Testis (tissue), 3 donors: ENCODE results near the gene YEATS2. TPM values are rescaled to one million over a fixed set of nuclear protein-coding genes. Genes with fewer than 3 reads are reported as not detected.

Experiments
- DNase-seq: peaks from one replicate; pipeline ENCODE4 v3.0.0-alpha.2; 2019
- H3K27ac ChIP-seq, 2 donors: fragments of 200-600 bp; sonication (generic); one replicate each; pipeline ENCODE4 v1.5.1; 2019
- H3K27me3 ChIP-seq: fragments of 200-600 bp; sonication (generic); one replicate; pipeline ENCODE4 v1.5.1; 2019
- H3K36me3 ChIP-seq: fragments of 200-600 bp; sonication (generic); one replicate; pipeline ENCODE4 v1.5.1; 2017; ENCODE audit warnings: low read depth; ENCODE audit errors: missing control alignments
- H3K4me1 ChIP-seq: fragments of 200-600 bp; sonication (generic); one replicate; pipeline ENCODE4 v1.5.1; 2019
- H3K4me3 ChIP-seq, 2 donors: fragments of 200-600 bp; sonication (generic); one replicate each; pipeline ENCODE4 v1.5.1; 2017 to 2019
- H3K9me3 ChIP-seq: fragments of 200-600 bp; sonication (generic); one replicate; pipeline ENCODE4 v1.5.1; 2017
- CTCF ChIP-seq, 3 experiments: fragments of 450-650 bp in 2 of 3; fragments of 200-600 bp in 1 of 3; sonication (generic) in 1 of 3; IDR thresholded peaks; one replicate each; pipeline ENCODE4 v1.5.1; 2016 to 2019; ENCODE audit warnings: antibody characterized with exemption in 3 of 3, mild to moderate bottlenecking in 2 of 3, moderate library complexity in 1 of 3
- POLR2A ChIP-seq: fragments of 450-650 bp; IDR thresholded peaks from one replicate; pipeline ENCODE4 v1.6.1; 2017; ENCODE audit warnings: antibody characterized with exemption, mild to moderate bottlenecking, moderate library complexity
- whole genome bisulfite sequencing, 2 donors: methylation state at CpG; one replicate each; pipeline ENCODE4 v1.1.5; 2018; 5-methylcytosine and 5-hydroxymethylcytosine counted together
- intact Hi-C: fragments of 100-400 bp; cut with DNase I; formaldehyde crosslinking; loops from one replicate; pipeline ENCODE4 v1.15.1; 2023; ENCODE audit warnings: low total_unique reads
- polyA plus RNA-seq: library from polyadenylated mRNA; stranded (reverse); fragments of 350-450 nt; fragmentation: Illumina TruSeq; extraction: RNeasy Lipid Tissue Mini Kit (QIAGEN cat#74804); gene quantifications from one replicate; pipeline ENCODE4 v1.2.3, GENCODE V29; 2014; ENCODE audit warnings: low read depth, low replicate concordance; ENCODE audit not compliant: insufficient read depth
- total RNA-seq, 2 donors: library from RNA; depleted of rRNA; stranded (reverse); fragments of >200 nt; gene quantifications; one replicate each; pipeline ENCODE4 v1.2.3, GENCODE V29; 2016

Gene YEATS2
- total and polyA plus RNA-seq, 3 donors from 2014 or later: 19.3 to 41.7 (median 39.9) TPM

- TF ChIP-seq POLR2A (no peak), CTCF (IDR thresholded peaks at IDR 0.05) (no peak)
- 80 to 100% methylated on average over 1 of the region's 1 CpG for WGBS, 2 donors
- H3K4me1 ChIP-seq: no peaks in the 10 kb centered on the region
- intact Hi-C loops: no loop called here
- H3K9me3 ChIP-seq: no peaks in the 10 kb centered on the region
- H3K36me3 ChIP-seq: no peaks in the 10 kb centered on the region
- H3K4me3 ChIP-seq: no peak overlapping the region
- H3K27me3 ChIP-seq: no peaks in the 10 kb centered on the region
- DNase-seq: no peak
- no peak overlapping the region for H3K27ac ChIP-seq
These were observed 30.6 kb downstream of the YEATS2 start for GRCh38 chr3:183728204-183728603.

- 89 to 90% methylated on average over 2 of the region's 2 CpGs for WGBS, 2 donors
- H3K27ac ChIP-seq: no peak overlapping the region
- intact Hi-C loops: no loop called here
- no peaks in the 10 kb centered on the region for H3K9me3 ChIP-seq
- H3K4me1 ChIP-seq: peaks cover 1% of the 10 kb centered on the region
- no peaks in the 10 kb centered on the region for H3K27me3 ChIP-seq
- no peak overlapping the region for H3K4me3 ChIP-seq
- no peak for TF ChIP-seq CTCF (IDR thresholded peaks at IDR 0.05)
- no peak for DNase-seq
- H3K36me3 ChIP-seq: no peaks in the 10 kb centered on the region
These were observed 32.8 kb downstream of the YEATS2 start for GRCh38 chr3:183730361-183730760.

- Histone ChIP-seq H3K27me3 (no peaks in the 10 kb centered on the region), H3K4me3 (no peak overlapping the region), H3K27ac (no peak overlapping the region), H3K36me3 (no peaks in the 10 kb centered on the region), H3K9me3 (no peaks in the 10 kb centered on the region), H3K4me1 (peaks cover 5% of the 10 kb centered on the region)
- no peak for DNase-seq
- intact Hi-C loops: no loop called here
- WGBS, 2 donors: 93 to 95% methylated on average over 5 of the region's 5 CpGs
- TF ChIP-seq CTCF (IDR thresholded peaks at IDR 0.05): no peak
- TF ChIP-seq POLR2A: no peak
These were observed 34.0 kb downstream of the YEATS2 start for GRCh38 chr3:183731611-183732010.

- intact Hi-C loops: no loop called here
- TF ChIP-seq POLR2A: no peak
- TF ChIP-seq CTCF (IDR thresholded peaks at IDR 0.05): no peak
- peaks cover 5% of the 10 kb centered on the region for H3K4me1 ChIP-seq
- no peaks in the 10 kb centered on the region for H3K36me3 ChIP-seq
- H3K9me3 ChIP-seq: no peaks in the 10 kb centered on the region
- DNase-seq: no peak
- H3K27me3 ChIP-seq: no peaks in the 10 kb centered on the region
- 82 to 89% methylated on average over 7 of the region's 7 CpGs for WGBS, 2 donors
- no peak overlapping the region for H3K27ac ChIP-seq
- no peak overlapping the region for H3K4me3 ChIP-seq
These were observed 36.0 kb downstream of the YEATS2 start for GRCh38 chr3:183733553-183733952.

- 66 to 76% methylated on average over 5 of the region's 5 CpGs for WGBS, 2 donors
- no peak overlapping the region for H3K4me3 ChIP-seq
These were observed 37.3 kb downstream of the YEATS2 start for GRCh38 chr3:183734750-183735494.

More at GRCh38 chr3:183734750-183735494, 37.3 kb downstream of the YEATS2 start:
- H3K27me3 ChIP-seq: no peaks in the 10 kb centered on the region
- H3K27ac ChIP-seq: no peak overlapping the region
- intact Hi-C loops: no loop called here
- H3K36me3 ChIP-seq: no peaks in the 10 kb centered on the region
- H3K4me1 ChIP-seq: peaks cover 5% of the 10 kb centered on the region
- DNase-seq: no peak
- TF ChIP-seq POLR2A: no peak
- TF ChIP-seq CTCF (IDR thresholded peaks at IDR 0.05): no peak
- H3K9me3 ChIP-seq: no peaks in the 10 kb centered on the region
